HG03025 (cell line): ENCODE results near the gene AKAP8L.
A peak's percentile ranks its signal among the peaks of the same experiment; 100 is the strongest.

Experiments used
- ATAC-seq: cut with Tn5 transposase; IDR thresholded peaks from one replicate; pipeline ENCODE4 v1.9.1; 2021; ENCODE audit warnings: mild to moderate bottlenecking, moderate library complexity; ENCODE audit not compliant: unreplicated experiment, low FRiP score

Gene AKAP8L

DNA sequence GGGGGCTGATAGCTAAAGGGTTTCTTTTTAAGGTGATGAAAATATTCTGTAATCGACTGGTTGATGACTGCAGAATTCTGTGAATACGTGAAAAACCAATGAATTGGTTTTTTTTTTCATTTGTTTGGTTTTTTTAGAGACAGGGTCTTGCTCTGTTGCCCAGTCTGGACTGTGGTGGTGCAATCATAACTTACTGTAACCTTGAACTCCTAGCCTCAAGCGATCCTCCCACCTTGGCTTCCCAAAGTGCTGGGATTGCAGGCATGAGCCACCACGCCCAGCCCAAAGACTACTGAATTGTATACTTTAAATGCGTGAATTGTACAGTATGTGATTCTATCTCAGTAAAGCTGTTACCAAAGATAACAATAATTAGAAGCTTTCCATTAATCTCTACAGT is 24.4 kb downstream of the AKAP8L start:
- ATAC-seq = no peak

DNA sequence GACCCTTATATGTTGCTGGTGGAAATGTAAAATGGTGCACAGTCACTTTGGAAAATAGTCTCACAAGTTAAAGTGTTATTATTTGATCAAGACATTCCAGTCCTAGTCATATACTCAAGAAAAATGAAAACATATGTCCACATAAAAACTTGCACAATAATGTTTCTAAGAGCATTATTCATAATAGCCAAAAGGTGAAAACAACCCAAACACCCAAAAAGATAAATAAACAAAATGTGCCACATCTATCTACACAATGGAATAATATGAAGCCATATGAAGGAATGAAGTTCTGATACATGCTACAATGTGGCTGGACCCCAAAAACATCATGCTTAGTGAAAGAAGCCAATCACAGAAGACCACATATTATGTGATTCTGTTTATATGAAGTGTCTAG is 24.8 kb downstream of the AKAP8L start:
- no peak for ATAC-seq

GRCh38 chr19:15390814-15391213 is 28.0 kb downstream of the AKAP8L start:
- no peak for ATAC-seq

DNA sequence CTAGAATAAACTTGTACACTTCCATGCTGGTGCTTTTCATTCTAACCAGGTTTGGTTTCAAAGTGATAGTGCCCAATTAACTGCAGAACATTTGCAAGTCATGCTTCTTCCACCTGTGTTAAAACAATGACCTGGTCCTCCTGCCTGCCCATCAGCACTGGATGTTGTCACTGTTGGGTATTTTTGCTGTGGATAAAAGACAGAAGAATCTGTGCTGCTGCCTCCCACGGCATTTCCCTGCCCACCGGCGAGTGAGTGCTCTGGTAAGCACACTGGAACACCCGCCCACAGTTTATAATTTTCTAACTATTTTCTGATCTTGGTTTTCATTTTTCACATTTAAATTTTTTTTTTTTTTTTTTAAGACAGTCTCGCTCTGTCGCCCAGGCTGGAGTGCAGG is 36.9 kb downstream of the AKAP8L start:
- no peak for ATAC-seq

GRCh38 chr19:15381429-15381828 is 37.4 kb downstream of the AKAP8L start:
- ATAC-seq = no peak

DNA sequence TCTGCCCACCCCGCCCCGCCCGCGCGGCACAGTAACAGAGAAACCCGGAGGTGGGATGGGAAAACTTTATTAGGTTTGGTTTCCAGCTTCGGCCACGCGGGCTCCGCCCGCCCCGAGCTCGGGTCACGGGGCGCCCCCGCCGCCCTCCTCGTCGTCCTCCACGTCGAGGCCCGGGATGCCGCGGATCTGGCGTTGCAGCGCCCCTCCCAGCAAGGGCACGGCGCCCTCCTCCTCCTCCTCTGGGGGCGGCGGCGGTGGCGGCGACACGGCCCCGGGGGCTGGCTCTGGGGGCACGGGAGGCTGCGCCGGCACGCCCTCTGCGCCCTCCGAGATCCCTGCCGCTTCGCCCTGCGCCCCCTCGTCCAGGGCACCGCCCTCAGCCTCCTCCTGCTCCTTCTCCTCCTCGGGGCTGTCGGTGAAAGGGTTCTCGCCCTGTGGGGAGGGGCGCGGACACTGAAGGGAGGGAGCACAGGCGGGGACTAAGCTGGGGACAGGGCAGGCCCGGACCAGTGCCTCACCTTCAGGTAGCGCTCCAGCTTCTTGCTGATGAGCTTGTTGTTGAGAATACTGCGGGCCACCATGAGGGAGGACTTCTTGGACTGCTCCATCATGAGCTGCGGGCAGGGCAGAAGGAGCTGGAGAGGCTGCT is 38.7 kb downstream of the AKAP8L start:
- ATAC-seq = peak; percentile 21

DNA sequence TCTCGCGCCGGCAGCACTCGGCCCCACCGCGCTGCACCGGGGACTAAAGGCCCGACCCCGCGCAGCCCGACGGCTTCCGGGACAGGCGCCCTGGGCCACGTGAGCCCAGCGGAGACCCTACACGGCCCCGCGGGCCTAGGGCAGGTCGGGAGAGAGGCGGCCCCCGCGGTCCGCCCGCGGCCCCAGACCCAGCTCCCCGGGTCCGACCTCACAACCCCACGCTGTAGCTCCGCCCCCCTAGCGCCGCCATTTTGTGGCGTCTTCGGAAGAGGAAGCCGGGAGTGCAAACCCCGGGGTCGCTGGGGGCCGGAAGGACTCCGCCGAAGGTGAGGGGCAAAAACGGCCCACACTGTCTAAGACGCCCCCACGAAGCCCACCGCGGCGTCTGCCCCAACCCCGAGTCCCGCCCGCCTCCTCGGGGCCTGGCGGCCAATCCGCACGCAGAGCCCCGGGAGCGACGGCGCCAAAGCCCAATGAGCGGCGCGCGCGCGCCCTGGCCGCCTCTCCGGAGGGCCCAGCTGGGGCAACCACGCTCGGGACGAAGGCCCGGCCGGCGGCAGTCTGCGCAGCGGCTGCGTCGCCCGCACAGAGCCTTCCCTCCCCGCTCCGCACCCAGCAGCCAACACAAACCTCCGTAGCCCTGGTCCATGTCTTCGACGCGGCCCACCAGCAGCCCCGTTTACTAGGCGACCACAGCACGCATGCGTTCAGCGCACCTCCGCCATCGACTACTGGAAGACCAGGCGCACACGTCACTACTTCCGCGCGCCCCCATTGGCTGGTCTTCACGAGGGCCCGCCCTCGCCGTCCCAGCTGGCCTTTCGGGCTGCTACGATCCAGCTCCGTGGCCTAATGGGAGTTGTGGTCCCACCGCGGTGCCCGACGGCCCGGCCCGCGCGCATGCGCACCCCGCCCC is 39.4 kb downstream of the AKAP8L start, which contains the start of gene AKAP8:
Gene AKAP8, minus strand, starts transcription at position 705 of the 916 bp plus-strand sequence. Its CDS starts 56 bp downstream, at position 649.
- ATAC-seq = peak; percentile 87

GRCh38 chr19:15378534-15379082 is 40.2 kb downstream of the AKAP8L start:
- no peak for ATAC-seq

DNA sequence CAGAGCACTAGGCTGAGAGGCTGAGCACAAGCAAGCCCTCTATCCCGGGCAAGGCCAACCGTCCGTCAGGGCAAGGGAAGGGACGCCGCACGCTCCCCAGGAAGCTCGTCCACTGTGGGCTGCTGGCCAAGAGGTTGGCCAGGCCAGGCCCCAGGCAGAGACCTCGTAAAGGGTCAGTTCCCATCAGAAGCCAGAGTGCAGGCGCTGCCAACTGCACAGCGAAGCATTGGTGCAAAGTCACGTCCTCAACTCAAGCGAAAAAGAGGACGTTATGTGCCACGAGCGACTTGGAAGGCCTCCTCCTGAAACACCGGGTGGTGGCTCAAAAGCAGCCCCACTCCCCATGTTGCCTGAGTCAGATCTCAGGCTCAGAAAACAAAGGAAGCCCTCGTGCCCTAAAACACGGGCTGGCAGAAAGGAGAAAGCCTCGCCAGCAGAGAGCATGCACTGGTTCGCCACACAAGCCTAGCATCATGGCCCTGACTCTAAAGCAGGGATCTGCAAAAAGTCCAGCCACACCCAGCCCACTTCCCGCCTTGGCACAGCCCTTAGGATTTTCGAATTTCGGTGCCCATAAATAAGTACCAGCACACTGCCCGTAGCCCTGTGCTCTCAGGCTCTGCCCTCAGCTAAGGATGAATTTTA is 43.9 kb downstream of the AKAP8L start:
- ATAC-seq = no peak

GRCh38 chr19:15374105-15374651 is 44.6 kb downstream of the AKAP8L start:
- no peak for ATAC-seq

DNA sequence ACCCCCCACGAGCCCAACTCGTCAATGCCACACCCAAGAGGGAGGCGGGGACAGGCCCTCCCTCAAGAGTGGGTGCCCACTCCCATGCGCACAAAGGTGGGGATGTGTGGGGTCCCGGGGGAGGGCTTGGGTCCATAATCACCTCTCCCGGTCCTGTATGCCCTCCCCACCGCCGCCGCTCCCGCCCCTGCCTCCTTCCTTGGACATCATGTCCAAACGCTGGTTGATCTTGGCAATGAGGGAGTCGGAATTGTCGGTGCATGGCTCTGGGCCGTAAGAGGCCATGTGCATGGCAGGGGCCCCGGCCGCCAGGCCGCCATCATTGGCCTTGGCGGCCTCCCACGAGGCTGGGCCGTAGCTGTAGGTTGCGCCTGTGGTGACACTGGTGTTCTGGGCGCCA is 45.1 kb downstream of the AKAP8L start:
- ATAC-seq = no peak

- no peak for ATAC-seq
Observed at GRCh38 chr19:15372891-15373301, 45.9 kb downstream of the AKAP8L start.

GRCh38 chr19:15372470-15372869 is 46.3 kb downstream of the AKAP8L start:
- ATAC-seq = no peak

- no peak for ATAC-seq
Observed at GRCh38 chr19:15371786-15372380, 46.9 kb downstream of the AKAP8L start.

GRCh38 chr19:15371119-15371518 is 47.7 kb downstream of the AKAP8L start:
- ATAC-seq = no peak

- ATAC-seq = no peak
Observed at GRCh38 chr19:15369594-15369891, 49.2 kb downstream of the AKAP8L start.

DNA sequence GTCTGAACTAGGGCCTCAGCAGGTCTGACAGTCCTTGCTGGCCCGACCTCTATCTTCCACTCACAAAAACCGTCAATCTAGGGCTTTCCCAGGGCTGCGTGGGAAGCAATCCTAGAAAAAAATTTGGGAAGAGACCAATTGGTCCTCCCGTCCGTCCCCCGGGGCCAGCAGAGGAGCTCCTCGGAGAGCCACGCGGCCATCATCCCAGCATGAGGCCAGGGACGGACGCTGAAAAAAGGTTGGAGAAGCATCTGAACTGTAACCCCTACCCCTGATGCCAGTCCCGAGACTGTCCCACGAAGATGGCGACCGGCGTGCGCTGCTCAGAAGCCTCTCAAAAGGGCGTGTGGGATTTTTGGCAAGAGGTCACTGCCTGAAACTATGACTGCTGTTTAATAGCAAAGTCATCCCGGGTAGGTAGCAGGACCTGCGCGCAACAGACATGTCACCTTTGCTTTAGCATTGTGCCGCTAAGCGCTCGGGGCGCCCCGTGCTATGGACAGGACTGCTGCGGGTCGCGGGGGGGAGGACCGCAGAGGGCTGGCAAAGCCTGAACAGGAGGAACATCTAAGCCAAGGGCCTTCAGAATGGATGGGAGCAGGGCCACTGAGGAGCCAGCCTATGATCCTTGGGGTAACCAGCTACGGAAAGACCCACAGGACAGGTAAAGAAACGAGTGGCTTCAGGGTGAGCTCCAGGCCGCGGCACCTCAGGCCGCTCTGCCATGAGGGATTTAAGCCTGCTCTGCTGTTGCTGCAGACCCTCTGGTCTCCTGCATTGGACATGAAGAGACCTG is 49.8 kb downstream of the AKAP8L start:
- no peak for ATAC-seq

DNA sequence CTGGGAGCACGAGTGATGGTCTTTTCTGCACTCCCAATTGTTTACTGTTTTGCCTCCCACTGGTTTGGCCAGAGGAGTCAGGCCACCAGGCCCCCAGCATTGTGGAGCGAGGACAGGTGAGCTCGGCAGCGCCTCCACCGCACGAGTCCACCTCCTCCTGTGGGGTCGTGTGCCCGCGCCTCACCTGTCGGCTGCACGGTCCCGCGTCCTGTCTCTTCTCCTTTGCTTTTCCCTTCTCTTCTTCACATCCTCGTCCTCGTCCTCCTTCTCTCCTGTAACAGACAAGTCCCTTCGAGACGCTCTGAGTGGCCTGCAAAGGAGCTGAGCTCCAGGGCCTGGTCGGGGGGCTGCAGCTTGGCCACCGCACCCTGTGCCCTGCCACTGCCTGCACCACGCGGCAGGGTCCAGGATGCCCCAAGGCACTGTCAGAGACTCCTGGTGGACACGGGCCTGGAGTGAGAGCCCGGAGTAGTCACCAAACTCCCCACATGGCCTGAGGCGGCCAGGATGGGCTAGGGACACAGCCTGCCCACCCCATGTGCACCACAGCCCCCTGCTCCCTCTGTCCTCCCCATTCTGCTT is 50.6 kb downstream of the AKAP8L start:
- ATAC-seq = no peak

DNA sequence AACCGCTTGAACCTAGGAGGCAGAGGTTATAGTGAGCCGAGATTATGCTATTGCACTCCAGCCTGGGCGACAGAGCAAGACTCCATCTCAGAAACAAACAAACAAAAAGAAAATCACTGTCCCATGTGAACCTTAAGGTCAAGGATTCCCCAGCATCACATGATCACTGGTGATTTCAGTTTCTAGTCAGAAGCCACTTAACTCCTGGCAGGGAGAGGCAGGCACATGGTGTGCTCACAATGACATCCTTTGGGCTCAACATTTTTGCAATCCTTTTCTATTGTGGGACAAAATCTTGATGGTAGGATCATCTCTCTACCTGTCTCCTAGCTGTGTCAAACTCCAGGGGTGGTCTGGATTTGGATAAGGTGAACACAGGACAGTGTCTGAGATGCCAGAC is 51.3 kb downstream of the AKAP8L start:
- no peak for ATAC-seq
